Tibial artery (tissue), 4 donors: ENCODE measurements around the gene GPC2.

ENCODE experiments used
- DNase-seq, 2 donors: peaks; one replicate each; pipeline ENCODE4 v3.0.0-alpha.2; 2019
- H3K27ac ChIP-seq, 2 donors: fragments of 200-600 bp; sonication (generic) in 1 of 2; 1 replicate in 1 of 2; 2 replicates in 1 of 2; pipeline ENCODE4 v1.5.1; 2018 to 2019; ENCODE audit warnings: mild to moderate bottlenecking in 1 of 2
- H3K27me3 ChIP-seq, 2 donors: fragments of 200-600 bp; sonication (generic) in 1 of 2; one replicate each; pipeline versions ENCODE4 v1.5.1 to v1.6.0; 2016 to 2019
- H3K36me3 ChIP-seq, 3 donors: fragments of 200-600 bp; sonication (generic) in 2 of 3; one replicate each; pipeline ENCODE4 v1.5.1; 2016 to 2019; ENCODE audit warnings: mild to moderate bottlenecking in 2 of 3
- H3K4me1 ChIP-seq, 4 donors: fragments of 200-600 bp; sonication (generic) in 2 of 4; 1 replicate in 3 of 4; 2 replicates in 1 of 4; pipeline ENCODE4 v1.5.1; 2016 to 2019
- H3K4me3 ChIP-seq, 2 donors: fragments of 200-600 bp; sonication (generic) in 1 of 2; 1 replicate in 1 of 2; 2 replicates in 1 of 2; pipeline ENCODE4 v1.5.1; 2018 to 2019; ENCODE audit warnings: mild to moderate bottlenecking in 2 of 2
- H3K9me3 ChIP-seq, 3 donors: fragments of 200-600 bp; sonication (generic) in 1 of 3; one replicate each; pipeline ENCODE4 v1.5.1; 2016 to 2019
- intact Hi-C: fragments of 100-400 bp; cut with DNase I; formaldehyde crosslinking; loops from one replicate; pipeline ENCODE4 v1.15.0; 2023; ENCODE audit warnings: low total_unique reads
- TF ChIP-seq, protein P1 (sequence below), 2 experiments: fragments of 200-600 bp in 1 of 2; fragments of 450-650 bp in 1 of 2; IDR thresholded peaks; one replicate each; pipeline ENCODE4 v1.5.1; 2017 to 2019; ENCODE audit warnings: antibody characterized with exemption in 2 of 2, mild to moderate bottlenecking in 1 of 2, moderate library complexity in 1 of 2

Gene GPC2

GRCh38 chr7:100124301-100125230, 52.6 kb downstream of the GPC2 start:
- Histone ChIP-seq H3K27me3 (no peaks in the 10 kb centered on the region), H3K9me3 (no peaks in the 10 kb centered on the region), H3K4me3 (no peak overlapping the region), H3K27ac (no peak overlapping the region), H3K4me1 (peaks cover 0 to 37% (median 18%) of the 10 kb centered on the region in 4 donors), H3K36me3 (peaks cover 0 to 27% (median 4%) of the 10 kb centered on the region in 3 donors)
- intact Hi-C loops: no loop called here
- TF ChIP-seq, protein P1, sequence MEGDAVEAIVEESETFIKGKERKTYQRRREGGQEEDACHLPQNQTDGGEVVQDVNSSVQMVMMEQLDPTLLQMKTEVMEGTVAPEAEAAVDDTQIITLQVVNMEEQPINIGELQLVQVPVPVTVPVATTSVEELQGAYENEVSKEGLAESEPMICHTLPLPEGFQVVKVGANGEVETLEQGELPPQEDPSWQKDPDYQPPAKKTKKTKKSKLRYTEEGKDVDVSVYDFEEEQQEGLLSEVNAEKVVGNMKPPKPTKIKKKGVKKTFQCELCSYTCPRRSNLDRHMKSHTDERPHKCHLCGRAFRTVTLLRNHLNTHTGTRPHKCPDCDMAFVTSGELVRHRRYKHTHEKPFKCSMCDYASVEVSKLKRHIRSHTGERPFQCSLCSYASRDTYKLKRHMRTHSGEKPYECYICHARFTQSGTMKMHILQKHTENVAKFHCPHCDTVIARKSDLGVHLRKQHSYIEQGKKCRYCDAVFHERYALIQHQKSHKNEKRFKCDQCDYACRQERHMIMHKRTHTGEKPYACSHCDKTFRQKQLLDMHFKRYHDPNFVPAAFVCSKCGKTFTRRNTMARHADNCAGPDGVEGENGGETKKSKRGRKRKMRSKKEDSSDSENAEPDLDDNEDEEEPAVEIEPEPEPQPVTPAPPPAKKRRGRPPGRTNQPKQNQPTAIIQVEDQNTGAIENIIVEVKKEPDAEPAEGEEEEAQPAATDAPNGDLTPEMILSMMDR (IDR thresholded peaks at IDR 0.05): no peak
- DNase-seq: no peak

DNA sequence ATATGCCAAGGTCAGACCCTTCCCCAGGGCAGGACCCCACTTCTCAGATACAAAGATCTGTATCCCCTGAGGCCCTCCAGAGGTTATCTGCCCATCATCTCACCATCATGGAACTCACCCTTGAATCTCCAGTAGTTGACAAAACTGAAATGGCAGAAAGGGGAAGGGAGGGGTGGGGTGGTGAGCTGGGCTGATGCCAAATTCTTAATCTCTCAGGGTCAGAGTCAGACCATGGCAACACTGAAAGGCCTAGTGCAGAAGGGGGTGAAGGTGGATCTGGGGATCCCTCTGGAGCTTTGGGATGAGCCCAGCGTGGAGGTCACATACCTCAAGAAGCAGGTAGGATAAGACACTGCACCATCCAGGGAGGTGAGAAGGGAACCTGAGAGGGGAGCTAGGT, 54.6 kb downstream of the GPC2 start:
- H3K9me3 ChIP-seq: no peaks in the 10 kb centered on the region
- intact Hi-C loops: no loop called here
- DNase-seq: no peak

GRCh38 chr7:100122067-100122466, 55.1 kb downstream of the GPC2 start:
- Histone ChIP-seq H3K27ac (no peak overlapping the region), H3K4me1 (peaks cover 0 to 39% (median 21%) of the 10 kb centered on the region in 4 donors), H3K27me3 (no peaks in the 10 kb centered on the region), H3K4me3 (no peak overlapping the region), H3K36me3 (peaks cover 0 to 27% (median 4%) of the 10 kb centered on the region in 3 donors), H3K9me3 (no peaks in the 10 kb centered on the region)
- TF ChIP-seq, protein P1 (IDR thresholded peaks at IDR 0.05): no peak
- intact Hi-C loops: no loop called here
- DNase-seq: no peak

More for the DNA sequence above, 54.6 kb downstream of the GPC2 start:
- Histone ChIP-seq H3K4me3 (no peak overlapping the region), H3K27ac (no peak overlapping the region), H3K27me3 (no peaks in the 10 kb centered on the region), H3K4me1 (peaks cover 0 to 40% (median 21%) of the 10 kb centered on the region in 4 donors), H3K36me3 (peaks cover 0 to 27% (median 4%) of the 10 kb centered on the region in 3 donors)
- TF ChIP-seq, protein P1 (IDR thresholded peaks at IDR 0.05): no peak

DNA sequence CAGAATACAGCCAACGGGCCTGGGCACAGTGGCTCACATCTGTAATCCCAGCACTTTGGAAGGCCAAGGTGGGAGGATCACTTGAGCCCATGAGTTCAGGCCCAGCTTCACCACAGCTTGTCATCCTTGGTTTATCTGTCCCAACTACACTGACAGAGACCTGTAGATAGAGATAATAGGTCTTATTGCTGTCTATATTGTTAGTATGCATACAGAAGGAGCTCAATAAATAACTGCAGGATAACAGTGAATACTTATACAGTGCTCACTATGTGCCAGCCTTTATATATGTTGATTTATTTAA, 56.5 kb downstream of the GPC2 start:
- Histone ChIP-seq H3K27me3 (no peaks in the 10 kb centered on the region), H3K36me3 (peaks cover 0 to 27% (median 4%) of the 10 kb centered on the region in 3 donors), H3K4me3 (peak overlapping the region; percentile 67 to 72), H3K4me1 (peaks cover 0 to 30% (median 17%) of the 10 kb centered on the region in 4 donors), H3K9me3 (no peaks in the 10 kb centered on the region), H3K27ac (peak overlapping the region; percentile 83 to 84)
- no peak for DNase-seq
- intact Hi-C loops: no loop called here
- TF ChIP-seq, protein P1 (IDR thresholded peaks at IDR 0.05): no peak

GRCh38 chr7:100119970-100120732, 57.0 kb downstream of the GPC2 start:
- TF ChIP-seq, protein P1 (IDR thresholded peaks at IDR 0.05): no peak
- peaks cover 0 to 31% (median 4%) of the 10 kb centered on the region in 3 donors for H3K36me3 ChIP-seq
- H3K9me3 ChIP-seq: no peaks in the 10 kb centered on the region
- H3K27me3 ChIP-seq: no peaks in the 10 kb centered on the region
- peak overlapping the region; percentile 67 to 72 for H3K4me3 ChIP-seq
- intact Hi-C loops: no loop called here
- H3K4me1 ChIP-seq: peaks cover 0 to 27% (median 16%) of the 10 kb centered on the region in 4 donors
- DNase-seq: peak; percentile 78 to 83
- peak overlapping the region; percentile 83 to 84 for H3K27ac ChIP-seq
